SK-N-SH treated with all-trans-retinoic acid at 6 μM for 48 hours (cell line): ENCODE measurements around the gene CNTNAP2.

Source experiments
- ARNTL ChIP-seq: fragments of 450-650 bp; formaldehyde crosslinking; IDR thresholded peaks from 2 replicates; pipeline ENCODE4 v1.5.0; 2020; ENCODE audit warnings: low read depth, mild to moderate bottlenecking, moderate library complexity, borderline replicate concordance
- BACH2 ChIP-seq: fragments of 250-450 bp; sonication (Bioruptor Pico); IDR thresholded peaks from 2 replicates; pipeline ENCODE4 v1.9.0; 2021; ENCODE audit warnings: mild to moderate bottlenecking, borderline replicate concordance
- OSR1 ChIP-seq: fragments of 250-450 bp; sonication (Bioruptor Pico); IDR thresholded peaks from 2 replicates; pipeline ENCODE4 v1.8.0; 2022; ENCODE audit warnings: moderate library complexity, mild to moderate bottlenecking, inconsistent platforms
- PATZ1 ChIP-seq: fragments of 250-450 bp; sonication (Bioruptor Pico); IDR thresholded peaks from 2 replicates; pipeline ENCODE4 v1.8.0; 2020; ENCODE audit warnings: mild to moderate bottlenecking, moderate library complexity, borderline replicate concordance
- POU6F1 ChIP-seq: fragments of 250-450 bp; sonication (Bioruptor Pico); IDR thresholded peaks from 2 replicates; pipeline ENCODE4 v1.8.0; 2021; ENCODE audit warnings: low read depth, mild to moderate bottlenecking, moderate library complexity, borderline replicate concordance
- RARB ChIP-seq: fragments of 250-450 bp; sonication (Bioruptor Pico); IDR thresholded peaks from 2 replicates; pipeline ENCODE4 v1.8.0; 2021; ENCODE audit warnings: mild to moderate bottlenecking, moderate library complexity
- SNAI2 ChIP-seq: fragments of 250-450 bp; sonication (Bioruptor Pico); IDR thresholded peaks from 2 replicates; pipeline ENCODE4 v1.5.0; 2020; ENCODE audit warnings: mild to moderate bottlenecking, moderate library complexity
- ZC3H10 ChIP-seq: fragments of 250-450 bp; sonication (Bioruptor Pico); IDR thresholded peaks from 2 replicates; pipeline ENCODE4 v1.5.1; 2021; ENCODE audit warnings: mild to moderate bottlenecking, moderate library complexity
- ZFP3 ChIP-seq: fragments of 250-450 bp; sonication (Bioruptor Pico); IDR thresholded peaks from 2 replicates; pipeline ENCODE4 v1.5.0; 2020; ENCODE audit warnings: mild to moderate bottlenecking, moderate library complexity
- ZFP30 ChIP-seq: fragments of 450-650 bp; formaldehyde crosslinking; IDR thresholded peaks from 2 replicates; pipeline ENCODE4 v1.5.0; 2022; ENCODE audit warnings: mild to moderate bottlenecking, moderate library complexity
- ZNF565 ChIP-seq: fragments of 450-650 bp; formaldehyde crosslinking; conservative IDR thresholded peaks from 2 replicates; pipeline ENCODE4 v1.5.0; 2020; ENCODE audit warnings: low read depth, mild to moderate bottlenecking, moderate library complexity
- ZNF70 ChIP-seq: fragments of 450-650 bp; formaldehyde crosslinking; IDR thresholded peaks from 2 replicates; pipeline ENCODE4 v1.5.0; 2020; ENCODE audit warnings: mild to moderate bottlenecking, moderate library complexity
- TF ChIP-seq, protein P1 (sequence below): fragments of 250-450 bp; sonication (Bioruptor Pico); IDR thresholded peaks from 2 replicates; pipeline ENCODE4 v1.5.1; 2020; ENCODE audit warnings: low read depth, mild to moderate bottlenecking, moderate library complexity
- TF ChIP-seq, protein P2 (sequence below): fragments of 250-450 bp; sonication (Bioruptor Pico); IDR thresholded peaks from 2 replicates; pipeline ENCODE4 v1.5.1; 2021; ENCODE audit warnings: mild to moderate bottlenecking, moderate library complexity

DNA sequence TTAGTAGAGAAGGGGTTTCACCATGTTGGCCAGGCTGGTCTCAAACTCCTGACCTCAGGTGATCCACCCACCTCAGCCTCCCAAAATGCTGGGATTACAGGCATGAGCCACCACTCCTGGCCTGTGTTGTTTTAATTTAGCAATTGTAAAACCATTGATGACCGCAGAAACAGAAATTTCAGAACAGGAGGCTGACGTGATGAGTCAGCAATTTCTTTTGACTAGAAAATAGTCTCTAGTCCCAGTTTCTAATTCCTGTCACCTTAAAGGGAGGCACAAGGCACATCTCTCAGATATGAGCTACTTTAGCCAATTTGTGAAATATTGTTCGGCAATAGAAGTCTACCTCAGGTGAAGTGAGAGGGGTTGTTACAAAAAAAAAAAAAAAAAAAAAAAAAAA lies 2033.1 kb downstream of the CNTNAP2 start:
- TF ChIP-seq ZFP3 (CRISPR knock-in tag): no peak
- TF ChIP-seq ZC3H10 (CRISPR knock-in tag): no peak
- TF ChIP-seq, protein P1, sequence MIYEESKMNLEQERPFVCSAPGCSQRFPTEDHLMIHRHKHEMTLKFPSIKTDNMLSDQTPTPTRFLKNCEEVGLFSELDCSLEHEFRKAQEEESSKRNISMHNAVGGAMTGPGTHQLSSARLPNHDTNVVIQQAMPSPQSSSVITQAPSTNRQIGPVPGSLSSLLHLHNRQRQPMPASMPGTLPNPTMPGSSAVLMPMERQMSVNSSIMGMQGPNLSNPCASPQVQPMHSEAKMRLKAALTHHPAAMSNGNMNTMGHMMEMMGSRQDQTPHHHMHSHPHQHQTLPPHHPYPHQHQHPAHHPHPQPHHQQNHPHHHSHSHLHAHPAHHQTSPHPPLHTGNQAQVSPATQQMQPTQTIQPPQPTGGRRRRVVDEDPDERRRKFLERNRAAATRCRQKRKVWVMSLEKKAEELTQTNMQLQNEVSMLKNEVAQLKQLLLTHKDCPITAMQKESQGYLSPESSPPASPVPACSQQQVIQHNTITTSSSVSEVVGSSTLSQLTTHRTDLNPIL (CRISPR knock-in tag): no peak
- no peak for TF ChIP-seq ZNF70 (CRISPR knock-in tag)
- TF ChIP-seq ARNTL (CRISPR knock-in tag): no peak
- no peak for TF ChIP-seq POU6F1 (CRISPR knock-in tag)
- TF ChIP-seq RARB (CRISPR knock-in tag): no peak
- TF ChIP-seq, protein P2, sequence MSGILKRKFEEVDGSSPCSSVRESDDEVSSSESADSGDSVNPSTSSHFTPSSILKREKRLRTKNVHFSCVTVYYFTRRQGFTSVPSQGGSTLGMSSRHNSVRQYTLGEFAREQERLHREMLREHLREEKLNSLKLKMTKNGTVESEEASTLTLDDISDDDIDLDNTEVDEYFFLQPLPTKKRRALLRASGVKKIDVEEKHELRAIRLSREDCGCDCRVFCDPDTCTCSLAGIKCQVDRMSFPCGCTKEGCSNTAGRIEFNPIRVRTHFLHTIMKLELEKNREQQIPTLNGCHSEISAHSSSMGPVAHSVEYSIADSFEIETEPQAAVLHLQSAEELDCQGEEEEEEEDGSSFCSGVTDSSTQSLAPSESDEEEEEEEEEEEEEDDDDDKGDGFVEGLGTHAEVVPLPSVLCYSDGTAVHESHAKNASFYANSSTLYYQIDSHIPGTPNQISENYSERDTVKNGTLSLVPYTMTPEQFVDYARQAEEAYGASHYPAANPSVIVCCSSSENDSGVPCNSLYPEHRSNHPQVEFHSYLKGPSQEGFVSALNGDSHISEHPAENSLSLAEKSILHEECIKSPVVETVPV: no peak
- no peak for TF ChIP-seq ZFP30 (CRISPR knock-in tag)
- TF ChIP-seq ZNF565: no peak
- TF ChIP-seq SNAI2: no peak
- no peak for TF ChIP-seq BACH2 (CRISPR knock-in tag)
- TF ChIP-seq OSR1: no peak
- no peak for TF ChIP-seq PATZ1
